Stimulated activated CD8-positive, alpha-beta memory T cell treated with anti-CD3 and anti-CD28 coated beads, Interleukin-4, amount 100 ng/mL, for 1 hour (primary cell): ENCODE measurements around the gene RPRD1B.

Experiments used
- DNase-seq, 2 donors: peaks; one replicate each; pipeline ENCODE4 v3.0.0-alpha.2; 2020; ENCODE audit warnings: low read depth in 2 of 2, low spot score in 1 of 2

RPRD1B gene

GRCh38 chr20:38036366-38036765 is 2.8 kb downstream of the RPRD1B start:
- no peak for DNase-seq

GRCh38 chr20:38040276-38040675 is 6.7 kb downstream of the RPRD1B start:
- no peak for DNase-seq

GRCh38 chr20:38043512-38044300 is 10.2 kb downstream of the RPRD1B start:
- DNase-seq = no peak

GRCh38 chr20:38044685-38045084 is 11.1 kb downstream of the RPRD1B start:
- no peak for DNase-seq

- no peak for DNase-seq
Measured at GRCh38 chr20:38046572-38046971, 13.0 kb downstream of the RPRD1B start.

GRCh38 chr20:38049800-38050199 is 16.3 kb downstream of the RPRD1B start:
- no peak for DNase-seq

- DNase-seq = no peak
Measured at GRCh38 chr20:38050686-38051085, 17.1 kb downstream of the RPRD1B start.

- no peak for DNase-seq
Measured at GRCh38 chr20:38052870-38053269, 19.3 kb downstream of the RPRD1B start.

GRCh38 chr20:38054647-38055046 is 21.1 kb downstream of the RPRD1B start:
- DNase-seq = no peak

- no peak for DNase-seq
Measured at GRCh38 chr20:38055294-38055693, 21.7 kb downstream of the RPRD1B start.

- DNase-seq = no peak
Measured at GRCh38 chr20:38055848-38056247, 22.3 kb downstream of the RPRD1B start.

- DNase-seq = peak; percentile 63 to 66
Measured at GRCh38 chr20:38057351-38057972, 23.9 kb downstream of the RPRD1B start.

- DNase-seq = no peak
Measured at GRCh38 chr20:38059832-38060231, 26.3 kb downstream of the RPRD1B start.

- no peak for DNase-seq
Measured at GRCh38 chr20:38060536-38060935, 27.0 kb downstream of the RPRD1B start.

GRCh38 chr20:38061109-38061508 is 27.6 kb downstream of the RPRD1B start:
- no peak for DNase-seq

GRCh38 chr20:38062890-38063289 is 29.3 kb downstream of the RPRD1B start:
- DNase-seq = no peak

GRCh38 chr20:38063911-38064530 is 30.5 kb downstream of the RPRD1B start:
- no peak for DNase-seq

GRCh38 chr20:38065764-38066375 is 32.3 kb downstream of the RPRD1B start:
- DNase-seq = no peak

GRCh38 chr20:38066969-38067716 is 33.6 kb downstream of the RPRD1B start:
- DNase-seq = no peak

GRCh38 chr20:38067717-38068365 is 34.3 kb downstream of the RPRD1B start:
- DNase-seq = no peak

- DNase-seq = no peak
Measured at GRCh38 chr20:38072898-38073297, 39.4 kb downstream of the RPRD1B start.
